ENCODE measurements around the gene SENP3. TPM values are rescaled to one million over a fixed set of nuclear protein-coding genes. Genes with fewer than 3 reads are reported as not detected.
A peak's percentile ranks its signal among the peaks of the same experiment; 100 is the strongest.

SENP3 gene
- total and polyA plus RNA-seq, 2 of the 13 experiments (the other 11 are each of a cell fraction or from before 2014, with no cell fraction given) = 55.8 to 75.4 TPM

DNA sequence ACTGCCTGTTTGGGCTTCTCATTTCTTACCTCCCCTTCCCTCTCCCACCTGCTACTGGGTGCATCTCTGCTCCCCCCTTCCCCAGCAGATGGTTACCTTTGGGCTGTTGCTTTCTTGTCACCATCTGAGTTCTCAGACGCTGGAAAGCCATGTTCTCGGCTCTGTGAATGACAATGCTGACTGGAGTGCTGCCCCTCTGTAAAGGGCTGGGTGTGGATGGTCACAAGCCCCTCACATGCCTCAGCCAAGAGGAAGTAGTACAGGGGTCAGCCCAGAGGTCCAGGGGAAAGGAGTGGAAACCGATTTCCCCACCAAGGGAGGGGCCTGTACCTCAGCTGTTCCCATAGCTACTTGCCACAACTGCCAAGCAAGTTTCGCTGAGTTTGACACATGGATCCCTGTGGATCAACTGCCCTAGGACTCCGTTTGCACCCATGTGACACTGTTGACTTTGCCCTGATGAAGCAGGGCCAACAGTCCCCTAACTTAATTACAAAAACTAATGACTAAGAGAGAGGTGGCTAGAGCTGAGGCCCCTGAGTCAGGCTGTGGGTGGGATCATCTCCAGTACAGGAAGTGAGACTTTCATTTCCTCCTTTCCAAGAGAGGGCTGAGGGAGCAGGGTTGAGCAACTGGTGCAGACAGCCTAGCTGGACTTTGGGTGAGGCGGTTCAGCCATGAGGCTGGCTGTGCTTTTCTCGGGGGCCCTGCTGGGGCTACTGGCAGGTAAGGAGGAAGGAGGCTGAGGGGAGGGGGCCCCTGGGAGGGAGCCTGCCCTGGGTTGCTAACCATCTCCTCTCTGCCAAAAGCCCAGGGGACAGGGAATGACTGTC is 17.5 kb downstream of the SENP3 start, which contains the start of gene CD68 (continued):
- TF ChIP-seq, protein P1, sequence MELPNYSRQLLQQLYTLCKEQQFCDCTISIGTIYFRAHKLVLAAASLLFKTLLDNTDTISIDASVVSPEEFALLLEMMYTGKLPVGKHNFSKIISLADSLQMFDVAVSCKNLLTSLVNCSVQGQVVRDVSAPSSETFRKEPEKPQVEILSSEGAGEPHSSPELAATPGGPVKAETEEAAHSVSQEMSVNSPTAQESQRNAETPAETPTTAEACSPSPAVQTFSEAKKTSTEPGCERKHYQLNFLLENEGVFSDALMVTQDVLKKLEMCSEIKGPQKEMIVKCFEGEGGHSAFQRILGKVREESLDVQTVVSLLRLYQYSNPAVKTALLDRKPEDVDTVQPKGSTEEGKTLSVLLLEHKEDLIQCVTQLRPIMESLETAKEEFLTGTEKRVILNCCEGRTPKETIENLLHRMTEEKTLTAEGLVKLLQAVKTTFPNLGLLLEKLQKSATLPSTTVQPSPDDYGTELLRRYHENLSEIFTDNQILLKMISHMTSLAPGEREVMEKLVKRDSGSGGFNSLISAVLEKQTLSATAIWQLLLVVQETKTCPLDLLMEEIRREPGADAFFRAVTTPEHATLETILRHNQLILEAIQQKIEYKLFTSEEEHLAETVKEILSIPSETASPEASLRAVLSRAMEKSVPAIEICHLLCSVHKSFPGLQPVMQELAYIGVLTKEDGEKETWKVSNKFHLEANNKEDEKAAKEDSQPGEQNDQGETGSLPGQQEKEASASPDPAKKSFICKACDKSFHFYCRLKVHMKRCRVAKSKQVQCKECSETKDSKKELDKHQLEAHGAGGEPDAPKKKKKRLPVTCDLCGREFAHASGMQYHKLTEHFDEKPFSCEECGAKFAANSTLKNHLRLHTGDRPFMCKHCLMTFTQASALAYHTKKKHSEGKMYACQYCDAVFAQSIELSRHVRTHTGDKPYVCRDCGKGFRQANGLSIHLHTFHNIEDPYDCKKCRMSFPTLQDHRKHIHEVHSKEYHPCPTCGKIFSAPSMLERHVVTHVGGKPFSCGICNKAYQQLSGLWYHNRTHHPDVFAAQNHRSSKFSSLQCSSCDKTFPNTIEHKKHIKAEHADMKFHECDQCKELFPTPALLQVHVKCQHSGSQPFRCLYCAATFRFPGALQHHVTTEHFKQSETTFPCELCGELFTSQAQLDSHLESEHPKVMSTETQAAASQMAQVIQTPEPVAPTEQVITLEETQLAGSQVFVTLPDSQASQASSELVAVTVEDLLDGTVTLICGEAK (IDR thresholded peaks at IDR 0.05) = no peak
- TF ChIP-seq, protein P1 (CRISPR knock-in tag; IDR thresholded peaks at IDR 0.05) = peak; percentile 77; the same call in 1 of the 2 replicates
- TF ChIP-seq ELF1 (CRISPR knock-in tag; IDR thresholded peaks at IDR 0.05) (peak; percentile 80), ATF4 (CRISPR knock-in tag; IDR thresholded peaks at IDR 0.05) (peak; percentile 52 to 56; a peak in 3 of 4 replicates), ARNTL (CRISPR knock-in tag; IDR thresholded peaks at IDR 0.05) (peak; percentile 82), MATR3 (CRISPR knock-in tag; IDR thresholded peaks at IDR 0.05) (no peak), MAFK (conservative IDR thresholded peaks at IDR 0.05 in 1 of 2, IDR thresholded peaks at IDR 0.05 in 1 of 2; ENCODE audit: low read length in 2 of 2) (peak; percentile 48 to 57; a peak in 2 of 4 replicates), AGO1 (IDR thresholded peaks at IDR 0.05; ENCODE audit: low read depth, low read length, poor library complexity, severe bottlenecking) (peak; percentile 99), HDAC2 (CRISPR knock-in tag; IDR thresholded peaks at IDR 0.05) (peak; percentile 68; the same call in 1 of the 2 replicates), BRD4 (CRISPR knock-in tag; IDR thresholded peaks at IDR 0.05) (no peak), ZFP90 (CRISPR knock-in tag; IDR thresholded peaks at IDR 0.05; ENCODE audit: borderline replicate concordance) (peak; percentile 78; the same call in 1 of the 2 replicates), ZNF503 (CRISPR knock-in tag; IDR thresholded peaks at IDR 0.05) (peak; percentile 46; the same call in 1 of the 2 replicates), ZEB1 (IDR thresholded peaks at IDR 0.05; ENCODE audit: insufficient replicate concordance, low read depth) (peak; percentile 17), KLF12 (CRISPR knock-in tag; IDR thresholded peaks at IDR 0.05; ENCODE audit: borderline replicate concordance) (peak; percentile 77), ZNF292 (CRISPR knock-in tag; IDR thresholded peaks at IDR 0.05; ENCODE audit: borderline replicate concordance, low read depth) (peak; percentile 18; the same call in 1 of the 2 replicates), HOXA9 (CRISPR knock-in tag; IDR thresholded peaks at IDR 0.05; ENCODE audit: borderline replicate concordance) (0 out of 2 replicates have a peak, but pooled peaks have one; percentile 39), ZNF160 (CRISPR knock-in tag; IDR thresholded peaks at IDR 0.05) (peak; percentile 83; the same call in 1 of the 2 replicates)
